ENCODE results near the gene NUDT1. TPM values are rescaled to one million over a fixed set of nuclear protein-coding genes. Genes with fewer than 3 reads are reported as not detected.

The NUDT1 gene
- total RNA-seq (2014; rRNA removed; shearing (Covaris generic)) (54.5 and 66.8 TPM in 2 replicates), polyA plus RNA-seq (2016; fragmentation: Nextera tagmentation; extraction: Ambion mirVana) (151 and 163 TPM in 2 replicates)
- long read RNA-seq, transcript NUDT1-203 (4 exons, 662 nt): minor isoform, 14 of 55 reads
- long read RNA-seq, transcript NUDT1-206 (3 exons, 714 nt): major isoform, 28 of 55 reads
- long read RNA-seq, partial matches to known transcripts: 2 of 55 reads
- long read RNA-seq, other reads (novel, unspliced or antisense): 5 of 55 reads

- peaks cover 16% of the 10 kb centered on the region for H3K4me1 ChIP-seq (ENCODE audit: insufficient read depth)
- peak within 1 kb of the TSS; percentile 95 for H3K27ac Mint-ChIP-seq
- H3K27ac ChIP-seq (ENCODE audit: low read depth): peak within 1 kb of the TSS; percentile 5; the same call in 1 of the 2 replicates
- H3K4me3 ChIP-seq: peak within 1 kb of the TSS; percentile 94
- H3F3A ChIP-seq (replicated peaks; ENCODE audit: low read depth): 0 out of 2 replicates have a peak, but pooled peaks cover 4% of the 10 kb centered on the region
- peak within 1 kb of the TSS; percentile 39; the same call in 1 of the 2 replicates for H2AFZ ChIP-seq
- H3K4me2 ChIP-seq: peak within 1 kb of the TSS; percentile 89
- H3K9me2 ChIP-seq (ENCODE audit: insufficient read depth): no peaks in the 10 kb centered on the region
- peak within 1 kb of the TSS; percentile 90 for H3K4me3 Mint-ChIP-seq
- H3K36me3 ChIP-seq (ENCODE audit: insufficient read depth): peaks cover 16% of the 10 kb centered on the region
- H3K4me1 Mint-ChIP-seq: peaks cover 9% of the 10 kb centered on the region
- TF ChIP-seq POLR2AphosphoS5 (IDR thresholded peaks at IDR 0.05; ENCODE audit: low read depth) (peak; percentile 97), CREB1 (CRISPR knock-in tag; IDR thresholded peaks at IDR 0.05; ENCODE audit: low read depth) (0 out of 2 replicates have a peak, but pooled peaks have one; percentile 10), NANOG (IDR thresholded peaks at IDR 0.05; ENCODE audit: borderline replicate concordance) (no peak), ETS1 (IDR thresholded peaks at IDR 0.05) (peak; percentile 77), CTCF (conservative IDR thresholded peaks at IDR 0.05; ENCODE audit: low read depth in 2 of 2) (no peak)
- H3K27me3 Mint-ChIP-seq (ENCODE audit: insufficient read depth, low read depth, poor library complexity): peaks cover 13% of the 10 kb centered on the region
- no peaks in the 10 kb centered on the region for H3K9me3 Mint-ChIP-seq
- H3K27me3 ChIP-seq (ENCODE audit: insufficient read depth): no peaks in the 10 kb centered on the region
- peaks cover 31% of the 10 kb centered on the region for H3K36me3 Mint-ChIP-seq (ENCODE audit: low read depth)
- ATAC-seq (peak; percentile 84), DNase-seq (ENCODE audit: low spot score) (peak; percentile 94)
- H3K79me2 ChIP-seq (replicated peaks; ENCODE audit: insufficient read depth): peaks cover 35% of the 10 kb centered on the region
- H4K20me1 ChIP-seq (replicated peaks; ENCODE audit: insufficient read depth): no peaks in the 10 kb centered on the region; the same call in 1 of the 2 replicates
Observed at GRCh38 chr7:2241580-2242540, at the start of gene NUDT1, which contains the start of gene MRM2. Gene NUDT1 (plus strand): TSS chr7:2242226. CDS start chr7:2244575, 2,349 bp downstream. Gene MRM2 (minus strand): TSS chr7:2242205. CDS start chr7:2242169, 36 bp downstream.

GRCh38 chr7:2192831-2193534 is 49.0 kb upstream of the NUDT1 start:
- H3K9me3 Mint-ChIP-seq: peaks cover 8% of the 10 kb centered on the region; the same call in 2 of the 3 replicates
- no peak for DNase-seq (ENCODE audit: low spot score)
- peak; percentile 65; the same call in 2 of the 3 replicates for ATAC-seq
- no peak for TF ChIP-seq ZNF462 (CRISPR knock-in tag; IDR thresholded peaks at IDR 0.05)
- no peak for TF ChIP-seq EZH2 (IDR thresholded peaks at IDR 0.05; ENCODE audit: low read depth, unreplicated experiment)

More at GRCh38 chr7:2192831-2193534, 49.0 kb upstream of the NUDT1 start:
- no peak overlapping the region for H3K4me2 ChIP-seq
- no peaks in the 10 kb centered on the region for H3K27me3 Mint-ChIP-seq (ENCODE audit: insufficient read depth, low read depth, poor library complexity)
- no peak overlapping the region for H3K4me3 ChIP-seq
- no peak overlapping the region for H2AFZ ChIP-seq
- peaks cover 73% of the 10 kb centered on the region for H3K36me3 Mint-ChIP-seq (ENCODE audit: low read depth)
- H3F3A ChIP-seq (replicated peaks; ENCODE audit: low read depth): no peaks in the 10 kb centered on the region
- peaks cover 33% of the 10 kb centered on the region for H3K79me2 ChIP-seq (replicated peaks; ENCODE audit: insufficient read depth)
- H3K4me1 Mint-ChIP-seq: no peaks in the 10 kb centered on the region
- no peak overlapping the region; the same call in 1 of the 2 replicates for H3K27ac Mint-ChIP-seq
- no peaks in the 10 kb centered on the region for H3K27me3 ChIP-seq (ENCODE audit: insufficient read depth)
- peaks cover 6% of the 10 kb centered on the region; the same call in 1 of the 2 replicates for H4K20me1 ChIP-seq (replicated peaks; ENCODE audit: insufficient read depth)
- no peaks in the 10 kb centered on the region for H3K4me1 ChIP-seq (ENCODE audit: insufficient read depth)
- H3K4me3 Mint-ChIP-seq: no peak overlapping the region
- no peak overlapping the region for H3K27ac ChIP-seq (ENCODE audit: low read depth)
- H3K36me3 ChIP-seq (ENCODE audit: insufficient read depth): peaks cover 11% of the 10 kb centered on the region
- H3K9me2 ChIP-seq (ENCODE audit: insufficient read depth): no peaks in the 10 kb centered on the region; the same call in 1 of the 2 replicates

Data from GM23338 (cell line).